GM23338 (cell line): ENCODE data around the gene VOPP1. TPM values are rescaled to one million over a fixed set of nuclear protein-coding genes. Genes with fewer than 3 reads are reported as not detected.

Experiments
- ATAC-seq: fragments of 200-7000 bp; cut with Tn5 transposase; 3 replicates; pipeline ENCODE4 v1.9.1; 2020
- DNase-seq: peaks from one replicate; pipeline ENCODE4 v3.0.0-alpha.2; 2015; ENCODE audit warnings: low spot score
- H2AFZ ChIP-seq: fragments of 200-600 bp; sonication (generic); 2 replicates; pipeline ENCODE4 v1.8.0; 2016; ENCODE audit warnings: antibody characterized with exemption, mild to moderate bottlenecking, moderate library complexity
- H3F3A ChIP-seq: fragments of 200-600 bp; sonication (generic); replicated peaks from 2 replicates; pipeline ENCODE4 v1.8.0; 2017; ENCODE audit warnings: antibody characterized with exemption, mixed run types, low read depth
- H3K27ac ChIP-seq: fragments of 200-600 bp; sonication (generic); 2 replicates; pipeline ENCODE4 v1.6.1; 2016; ENCODE audit warnings: low read depth
- H3K27me3 ChIP-seq: fragments of 200-600 bp; sonication (generic); 2 replicates; pipeline ENCODE4 v1.8.0; 2016; ENCODE audit warnings: mild to moderate bottlenecking, mixed run types, moderate library complexity; ENCODE audit not compliant: insufficient read depth
- H3K36me3 ChIP-seq: fragments of 200-600 bp; sonication (generic); 2 replicates; pipeline ENCODE4 v1.8.0; 2016; ENCODE audit warnings: mild to moderate bottlenecking; ENCODE audit not compliant: insufficient read depth
- H3K4me1 ChIP-seq: fragments of 200-600 bp; sonication (generic); 2 replicates; pipeline ENCODE4 v1.8.0; 2016; ENCODE audit warnings: mild to moderate bottlenecking, moderate library complexity; ENCODE audit not compliant: insufficient read depth
- H3K4me2 ChIP-seq: fragments of 200-600 bp; sonication (generic); 2 replicates; pipeline ENCODE4 v1.7.1; 2017; ENCODE audit warnings: mixed run types
- H3K4me3 ChIP-seq: fragments of 200-600 bp; sonication (generic); 2 replicates; pipeline ENCODE4 v1.6.1; 2016; ENCODE audit warnings: mixed run types
- H3K79me2 ChIP-seq: fragments of 200-600 bp; sonication (generic); replicated peaks from 2 replicates; pipeline ENCODE4 v1.8.0; 2017; ENCODE audit warnings: mild to moderate bottlenecking; ENCODE audit not compliant: insufficient read depth
- H3K9me2 ChIP-seq: fragments of 200-600 bp; sonication (generic); 2 replicates; pipeline ENCODE4 v1.8.0; 2017; ENCODE audit not compliant: insufficient read depth
- H4K20me1 ChIP-seq: fragments of 200-600 bp; sonication (generic); replicated peaks from 2 replicates; pipeline ENCODE4 v1.8.0; 2017; ENCODE audit warnings: mild to moderate bottlenecking; ENCODE audit not compliant: insufficient read depth
- H3K27ac Mint-ChIP-seq: 2 replicates; pipeline ENCODE4 v1.8.0; 2020; ENCODE audit warnings: inconsistent platforms, mild to moderate bottlenecking, moderate library complexity, mixed read lengths
- H3K27me3 Mint-ChIP-seq: 3 replicates; pipeline ENCODE4 v1.8.0; 2022; ENCODE audit warnings: low read depth, mild to moderate bottlenecking, moderate library complexity, mixed read lengths, inconsistent platforms; ENCODE audit not compliant: insufficient read depth, poor library complexity
- H3K36me3 Mint-ChIP-seq: 3 replicates; pipeline ENCODE4 v1.8.0; 2021; ENCODE audit warnings: low read depth, mild to moderate bottlenecking, inconsistent platforms, moderate library complexity, mixed read lengths
- H3K4me1 Mint-ChIP-seq: 3 replicates; pipeline ENCODE4 v1.8.0; 2020; ENCODE audit warnings: mild to moderate bottlenecking, inconsistent platforms, mixed read lengths
- H3K4me3 Mint-ChIP-seq: 3 replicates; pipeline ENCODE4 v1.8.0; 2021; ENCODE audit warnings: moderate library complexity, mild to moderate bottlenecking, inconsistent platforms, mixed read lengths
- H3K9me3 Mint-ChIP-seq: 3 replicates; pipeline ENCODE4 v1.8.0; 2020; ENCODE audit warnings: moderate library complexity, mild to moderate bottlenecking, inconsistent platforms, mixed read lengths
- CREB1 ChIP-seq: fragments of 250-450 bp; sonication (Bioruptor Pico); IDR thresholded peaks from 2 replicates; pipeline ENCODE4 v1.5.0; 2020; ENCODE audit warnings: low read depth, mild to moderate bottlenecking, moderate library complexity
- EZH2 ChIP-seq: fragments of 200-600 bp; sonication (generic); IDR thresholded peaks from one replicate; pipeline ENCODE4 v1.8.0; 2017; ENCODE audit warnings: antibody characterized with exemption, mild to moderate bottlenecking, low read depth; ENCODE audit not compliant: unreplicated experiment
- EZH2phosphoT487 ChIP-seq: fragments of 200-600 bp; sonication (generic); IDR thresholded peaks from one replicate; pipeline ENCODE4 v1.8.1; 2018; ENCODE audit warnings: antibody characterized with exemption; ENCODE audit not compliant: unreplicated experiment
- JUNB ChIP-seq: IDR thresholded peaks from one replicate; pipeline ENCODE4 v1.6.1; 2016; ENCODE audit warnings: antibody characterized with exemption; ENCODE audit not compliant: unreplicated experiment
- NANOG ChIP-seq: IDR thresholded peaks from 2 replicates; pipeline ENCODE4 v1.6.1; 2016; ENCODE audit warnings: antibody characterized with exemption, borderline replicate concordance
- POLR2AphosphoS5 ChIP-seq: IDR thresholded peaks from 2 replicates; pipeline ENCODE4 v1.6.1; 2016; ENCODE audit warnings: antibody characterized with exemption, low read depth
- REST ChIP-seq: IDR thresholded peaks from one replicate; pipeline ENCODE4 v1.6.1; 2018; ENCODE audit warnings: antibody characterized with exemption; ENCODE audit not compliant: unreplicated experiment
- STAT1 ChIP-seq: IDR thresholded peaks from one replicate; pipeline ENCODE4 v1.6.1; 2016; ENCODE audit warnings: antibody characterized with exemption; ENCODE audit not compliant: unreplicated experiment
- ZNF114 ChIP-seq: fragments of 250-450 bp; sonication (Bioruptor Pico); IDR thresholded peaks from 2 replicates; pipeline ENCODE4 v1.5.0; 2020; ENCODE audit warnings: mild to moderate bottlenecking, moderate library complexity
- ZNF331 ChIP-seq: fragments of 250-450 bp; sonication (Bioruptor Pico); IDR thresholded peaks from 2 replicates; pipeline ENCODE4 v1.5.0; 2020; ENCODE audit warnings: low read depth, mild to moderate bottlenecking, moderate library complexity
- polyA plus RNA-seq: library from polyadenylated mRNA; unstranded; fragments of >200 nt; fragmentation: Nextera tagmentation; extraction: Ambion mirVana; gene quantifications from 2 replicates; pipeline ENCODE4 v1.2.1, GENCODE V29; 2016
- total RNA-seq: library from RNA; depleted of rRNA; stranded (reverse); fragments of >200 nt; shearing (Covaris generic); gene quantifications from 2 replicates; pipeline ENCODE4 v1.2.3, GENCODE V29; 2014
- TF ChIP-seq, protein P1 (sequence below): IDR thresholded peaks from 2 replicates; pipeline ENCODE4 v1.6.1; 2016; ENCODE audit warnings: antibody characterized with exemption
- TF ChIP-seq, protein P2 (sequence below), 2 experiments: fragments of 200-600 bp in 1 of 2; sonication (generic) in 1 of 2; conservative IDR thresholded peaks; 2 replicates each; pipeline versions ENCODE4 v1.5.1 to v1.6.1; 2016 to 2017; ENCODE audit warnings: antibody characterized with exemption in 2 of 2, low read depth in 2 of 2, mild to moderate bottlenecking in 2 of 2, moderate library complexity in 1 of 2

The VOPP1 gene
- total and polyA plus RNA-seq, 2 experiments from 2014 or later = 28.2 to 73.7 TPM

- TF ChIP-seq REST (no peak), STAT1 (no peak), JUNB (no peak), ZNF331 (no peak), ZNF114 (CRISPR knock-in tag) (no peak), EZH2 (no peak), EZH2phosphoT487 (no peak), POLR2AphosphoS5 (no peak)
- TF ChIP-seq, protein P1, sequence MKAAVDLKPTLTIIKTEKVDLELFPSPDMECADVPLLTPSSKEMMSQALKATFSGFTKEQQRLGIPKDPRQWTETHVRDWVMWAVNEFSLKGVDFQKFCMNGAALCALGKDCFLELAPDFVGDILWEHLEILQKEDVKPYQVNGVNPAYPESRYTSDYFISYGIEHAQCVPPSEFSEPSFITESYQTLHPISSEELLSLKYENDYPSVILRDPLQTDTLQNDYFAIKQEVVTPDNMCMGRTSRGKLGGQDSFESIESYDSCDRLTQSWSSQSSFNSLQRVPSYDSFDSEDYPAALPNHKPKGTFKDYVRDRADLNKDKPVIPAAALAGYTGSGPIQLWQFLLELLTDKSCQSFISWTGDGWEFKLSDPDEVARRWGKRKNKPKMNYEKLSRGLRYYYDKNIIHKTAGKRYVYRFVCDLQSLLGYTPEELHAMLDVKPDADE = no peak
- TF ChIP-seq, protein P2, sequence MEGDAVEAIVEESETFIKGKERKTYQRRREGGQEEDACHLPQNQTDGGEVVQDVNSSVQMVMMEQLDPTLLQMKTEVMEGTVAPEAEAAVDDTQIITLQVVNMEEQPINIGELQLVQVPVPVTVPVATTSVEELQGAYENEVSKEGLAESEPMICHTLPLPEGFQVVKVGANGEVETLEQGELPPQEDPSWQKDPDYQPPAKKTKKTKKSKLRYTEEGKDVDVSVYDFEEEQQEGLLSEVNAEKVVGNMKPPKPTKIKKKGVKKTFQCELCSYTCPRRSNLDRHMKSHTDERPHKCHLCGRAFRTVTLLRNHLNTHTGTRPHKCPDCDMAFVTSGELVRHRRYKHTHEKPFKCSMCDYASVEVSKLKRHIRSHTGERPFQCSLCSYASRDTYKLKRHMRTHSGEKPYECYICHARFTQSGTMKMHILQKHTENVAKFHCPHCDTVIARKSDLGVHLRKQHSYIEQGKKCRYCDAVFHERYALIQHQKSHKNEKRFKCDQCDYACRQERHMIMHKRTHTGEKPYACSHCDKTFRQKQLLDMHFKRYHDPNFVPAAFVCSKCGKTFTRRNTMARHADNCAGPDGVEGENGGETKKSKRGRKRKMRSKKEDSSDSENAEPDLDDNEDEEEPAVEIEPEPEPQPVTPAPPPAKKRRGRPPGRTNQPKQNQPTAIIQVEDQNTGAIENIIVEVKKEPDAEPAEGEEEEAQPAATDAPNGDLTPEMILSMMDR (conservative IDR thresholded peaks at IDR 0.05; ENCODE audit: low read depth in 2 of 2) = no peak
Measured at GRCh38 chr7:55448526-55448925, 123.8 kb downstream of the VOPP1 start (continued).

- Mint-ChIP-seq H3K4me1 (no peaks in the 10 kb centered on the region), H3K36me3 (no peaks in the 10 kb centered on the region; the same call in 2 of the 3 replicates), H3K27me3 (peaks cover 2% of the 10 kb centered on the region), H3K9me3 (no peaks in the 10 kb centered on the region), H3K27ac (no peak overlapping the region), H3K4me3 (no peak overlapping the region)
- no peak overlapping the region for H3K4me3 ChIP-seq
- no peak for ATAC-seq
- no peaks in the 10 kb centered on the region for H3F3A ChIP-seq
- DNase-seq = no peak
- no peak overlapping the region for H3K4me2 ChIP-seq
- no peaks in the 10 kb centered on the region for H3K27me3 ChIP-seq
- no peaks in the 10 kb centered on the region for H3K79me2 ChIP-seq
- H4K20me1 ChIP-seq = no peaks in the 10 kb centered on the region
- H2AFZ ChIP-seq = no peak overlapping the region
- H3K36me3 ChIP-seq = no peaks in the 10 kb centered on the region
- H3K9me2 ChIP-seq = no peaks in the 10 kb centered on the region
- no peak overlapping the region for H3K27ac ChIP-seq
- no peaks in the 10 kb centered on the region for H3K4me1 ChIP-seq
- TF ChIP-seq ZNF114 (CRISPR knock-in tag) (no peak), STAT1 (no peak), NANOG (no peak), CREB1 (CRISPR knock-in tag) (no peak), POLR2AphosphoS5 (no peak), EZH2phosphoT487 (no peak), ZNF331 (no peak), EZH2 (no peak)
- TF ChIP-seq, protein P2 (conservative IDR thresholded peaks at IDR 0.05; ENCODE audit: low read depth in 2 of 2) = no peak
- TF ChIP-seq, protein P1 = no peak
Measured at GRCh38 chr7:55444786-55445185, 127.5 kb downstream of the VOPP1 start.
